GM19193 (cell line): Measurements from ENCODE around the gene CD19.
A peak's percentile ranks its signal among the peaks of the same experiment; 100 is the strongest.

Experiments
- POLR2A ChIP-seq: IDR thresholded peaks from 4 replicates; pipeline ENCODE4 v1.6.1; 2011; ENCODE audit not compliant: insufficient read depth, insufficient read length; ENCODE audit errors: extremely low read depth

CD19 gene

GRCh38 chr16:28927815-28928214, 4.0 kb upstream of the CD19 start:
- TF ChIP-seq POLR2A: no peak

- TF ChIP-seq POLR2A: no peak
Observed at GRCh38 chr16:28930203-28930602, 1.6 kb upstream of the CD19 start.

GRCh38 chr16:28930652-28931051, 1.1 kb upstream of the CD19 start:
- TF ChIP-seq POLR2A: peak; percentile 35

GRCh38 chr16:28932339-28933141, 769 bp downstream of the CD19 start:
- peak; percentile 20 for TF ChIP-seq POLR2A

GRCh38 chr16:28933171-28933570, 1.4 kb downstream of the CD19 start:
- no peak for TF ChIP-seq POLR2A

GRCh38 chr16:28935346-28935745, 3.6 kb downstream of the CD19 start:
- TF ChIP-seq POLR2A: no peak

- no peak for TF ChIP-seq POLR2A
Observed at GRCh38 chr16:28935924-28936783, 4.4 kb downstream of the CD19 start.

GRCh38 chr16:28936784-28937155, 5.0 kb downstream of the CD19 start:
- no peak for TF ChIP-seq POLR2A

GRCh38 chr16:28937222-28937876, 5.6 kb downstream of the CD19 start:
- TF ChIP-seq POLR2A: no peak

- no peak for TF ChIP-seq POLR2A
Observed at GRCh38 chr16:28938721-28939120, 7.0 kb downstream of the CD19 start.

- no peak for TF ChIP-seq POLR2A
Observed at GRCh38 chr16:28943281-28943680, 11.5 kb downstream of the CD19 start.

- no peak for TF ChIP-seq POLR2A
Observed at GRCh38 chr16:28946681-28947080, 14.9 kb downstream of the CD19 start.

- peak; percentile 83 for TF ChIP-seq POLR2A
Observed at GRCh38 chr16:28950648-28951409, 19.1 kb downstream of the CD19 start, which contains the start of gene NFATC2IP. TSS of gene NFATC2IP (plus strand) at chr16:28950937. CDS start at chr16:28951012, 75 bp downstream.

GRCh38 chr16:28951410-28951943, 19.7 kb downstream of the CD19 start:
- no peak for TF ChIP-seq POLR2A
